ENCODE data around the gene SPATA2L. TPM values are rescaled to one million over a fixed set of nuclear protein-coding genes. Genes with fewer than 3 reads are reported as not detected.

The SPATA2L gene
- total RNA-seq, 1 experiment from 2014 or later, result 12.7 TPM

DNA sequence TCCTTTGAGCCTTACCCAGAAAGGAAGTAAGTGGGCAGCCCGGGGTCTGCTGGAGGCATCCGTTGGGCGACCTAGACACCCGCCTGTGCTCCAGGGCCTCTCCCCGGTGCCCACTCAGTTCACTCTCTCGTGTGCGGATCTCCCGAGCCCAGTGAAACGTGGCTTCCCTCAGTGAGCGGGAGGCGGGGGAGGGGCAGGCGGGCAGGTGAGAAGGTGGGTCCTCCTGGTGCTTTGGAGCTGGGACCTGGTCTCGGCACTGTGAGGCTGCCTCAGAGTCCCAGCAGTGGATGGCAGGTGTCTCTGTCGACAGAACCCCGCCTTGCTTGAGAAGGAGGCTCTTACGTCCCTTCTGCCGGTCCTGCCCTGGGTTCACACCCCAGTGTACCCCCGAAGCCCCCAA, 27.8 kb upstream of the SPATA2L start:
- DNase-seq (ENCODE audit: low read depth, low spot score), result no peak
- Histone ChIP-seq H3K27me3 (ENCODE audit: control insufficient read depth, insufficient read depth, low read length) (no peaks in the 10 kb centered on the region), H3K4me3 (ENCODE audit: low read depth in 2 of 2, low read length in 2 of 2) (no peak overlapping the region), H3K36me3 (ENCODE audit: control insufficient read depth, insufficient read depth, low read length) (peaks cover 3% of the 10 kb centered on the region; the same call in 1 of the 2 replicates), H3K4me1 (ENCODE audit: control insufficient read depth, insufficient read depth, low read length) (no peaks in the 10 kb centered on the region), H3K27ac (ENCODE audit: low read length) (no peak overlapping the region), H3K9me3 (ENCODE audit: control insufficient read depth, insufficient read depth, low read depth, low read length) (no peaks in the 10 kb centered on the region)
- BruUV-seq (replicated peaks), result no TSS peak
- ChIA-PET CTCF (no interaction called here), POLR2A (no interaction called here)
- no peak for ATAC-seq
- in situ Hi-C loops (cut with HindIII; ENCODE audit: low pct_unique_long_range_greater_than_20kb, low sequenced_read_pairs) (no loop called here), intact Hi-C loops (cut with micrococcal nuclease; ENCODE audit: unreplicated experiment) (no loop called here)
- TF ChIP-seq POLR2AphosphoS5 (IDR thresholded peaks at IDR 0.05; ENCODE audit: low read depth, low read length), result no peak
- no peak for TF ChIP-seq CTCF (IDR thresholded peaks at IDR 0.05)
- no peak for TF ChIP-seq TCF7L2 (IDR thresholded peaks at IDR 0.05; ENCODE audit: low read depth, low read length)
- no peak for TF ChIP-seq REST (IDR thresholded peaks at IDR 0.05; ENCODE audit: insufficient read depth in 1 of 2, low read depth in 2 of 2, low read length in 1 of 2)
- TF ChIP-seq SIN3A (IDR thresholded peaks at IDR 0.05; ENCODE audit: borderline replicate concordance, insufficient read depth, low read depth, low read length), result no peak

DNA sequence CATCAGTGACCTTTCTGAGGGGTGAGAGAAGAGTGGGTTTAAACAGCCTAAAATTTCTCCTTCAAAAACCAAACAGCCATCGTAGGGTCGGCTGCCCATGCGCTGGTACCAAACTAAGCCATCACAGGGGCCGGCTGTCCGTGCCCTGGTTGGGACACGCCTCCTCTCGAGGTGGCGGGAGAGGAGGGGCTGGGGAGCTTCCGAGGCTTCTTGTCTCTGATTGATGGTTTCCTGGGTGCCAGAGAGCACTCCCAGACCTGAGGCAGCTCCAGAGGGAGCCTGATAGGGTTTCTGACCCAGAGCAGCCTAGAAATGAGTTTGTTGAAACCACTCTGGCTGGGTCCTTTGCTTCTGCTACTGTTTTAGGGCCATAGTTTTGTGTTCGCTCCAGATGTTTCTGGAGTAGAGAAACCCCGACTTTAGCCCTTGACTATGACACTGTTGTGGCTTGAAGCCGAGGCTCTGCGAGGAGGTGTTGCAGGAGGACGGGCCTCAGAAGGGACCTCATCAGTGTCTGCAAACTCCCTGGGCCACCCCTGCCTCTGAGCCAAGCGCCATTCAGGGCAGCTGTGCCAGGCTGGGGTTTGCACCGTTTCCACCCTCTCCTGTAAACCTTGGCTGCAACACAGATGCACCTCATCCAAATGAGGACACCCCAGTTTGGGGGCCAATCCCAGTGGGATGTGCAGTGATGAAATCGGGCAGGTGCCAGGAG, 26.1 kb upstream of the SPATA2L start:
- H3K9me3 ChIP-seq (ENCODE audit: control insufficient read depth, insufficient read depth, low read depth, low read length), result no peaks in the 10 kb centered on the region
- intact Hi-C loops (cut with micrococcal nuclease; ENCODE audit: unreplicated experiment) (no loop called here), in situ Hi-C loops (cut with HindIII; ENCODE audit: low pct_unique_long_range_greater_than_20kb, low sequenced_read_pairs) (no loop called here)
- POLR2A ChIA-PET, result no interaction called here
- H3K27me3 ChIP-seq (ENCODE audit: control insufficient read depth, insufficient read depth, low read length), result no peaks in the 10 kb centered on the region
- ATAC-seq (no peak), DNase-seq (ENCODE audit: low read depth, low spot score) (no peak)
- CTCF ChIA-PET, result interaction anchor here (0.5 kb wide), 1 partner anchor 13 kb away, joined by 3 read pairs; no protein-coding TSS in a partner anchor
- no peak overlapping the region for H3K4me3 ChIP-seq (ENCODE audit: low read depth in 2 of 2, low read length in 2 of 2)
- H3K27ac ChIP-seq (ENCODE audit: low read length), result no peak overlapping the region
- BruUV-seq (replicated peaks), result no TSS peak
- peaks cover 3% of the 10 kb centered on the region; the same call in 1 of the 2 replicates for H3K36me3 ChIP-seq (ENCODE audit: control insufficient read depth, insufficient read depth, low read length)
- H3K4me1 ChIP-seq (ENCODE audit: control insufficient read depth, insufficient read depth, low read length), result no peaks in the 10 kb centered on the region
- no peak for TF ChIP-seq POLR2AphosphoS5 (IDR thresholded peaks at IDR 0.05; ENCODE audit: low read depth, low read length)
- no peak for TF ChIP-seq SIN3A (IDR thresholded peaks at IDR 0.05; ENCODE audit: borderline replicate concordance, insufficient read depth, low read depth, low read length)
- TF ChIP-seq REST (IDR thresholded peaks at IDR 0.05; ENCODE audit: insufficient read depth in 1 of 2, low read depth in 2 of 2, low read length in 1 of 2), result no peak
- no peak for TF ChIP-seq CTCF (IDR thresholded peaks at IDR 0.05)
- no peak for TF ChIP-seq TCF7L2 (IDR thresholded peaks at IDR 0.05; ENCODE audit: low read depth, low read length)

Data from Panc1 (cell line).